ENCODE results near the gene MMS19.

MMS19 gene

DNA sequence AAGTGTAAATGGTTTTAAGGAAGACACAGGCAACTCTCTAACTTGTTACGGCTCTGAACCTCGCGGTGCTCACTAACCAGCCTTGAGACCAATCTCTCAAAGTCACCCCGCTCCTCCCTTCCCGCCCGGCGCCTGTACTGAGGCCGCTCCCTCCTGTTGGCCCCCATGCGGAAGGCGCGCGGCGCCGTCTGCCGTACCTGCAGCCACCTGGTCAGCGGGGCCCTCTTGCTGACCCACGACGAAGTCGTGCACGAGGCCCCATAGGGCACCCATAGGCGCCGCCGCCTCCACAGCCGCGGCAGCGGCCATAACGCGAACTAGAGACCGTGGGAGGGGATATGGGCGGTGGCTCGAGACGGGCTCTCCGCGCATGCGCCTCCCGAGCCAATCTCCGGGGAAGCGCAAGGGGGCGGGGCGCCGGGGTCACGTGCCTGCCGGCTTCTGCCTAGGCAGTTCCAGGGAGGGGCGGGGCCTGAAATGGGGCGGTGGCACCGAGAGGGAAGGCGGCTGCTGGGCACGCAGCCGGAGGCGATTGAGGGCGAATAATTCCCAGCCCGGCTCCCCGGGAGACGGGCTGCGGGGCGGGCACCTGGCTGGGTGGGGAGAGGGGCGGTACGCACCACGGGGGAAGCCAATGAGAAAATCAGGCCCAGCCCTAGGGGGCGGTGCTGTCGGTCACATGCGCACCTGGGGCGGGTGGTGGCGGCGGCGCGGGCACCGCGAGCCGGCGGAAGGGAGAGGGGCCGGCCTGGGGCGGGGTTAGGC lies at the start of gene MMS19:
TSS of gene MMS19 (minus strand) at position 347 of the 765 bp plus-strand sequence. CDS start at position 309, 38 bp downstream.
- Histone ChIP-seq H3K4me1 (peaks cover 13% of the 10 kb centered on the region), H3K36me3 (replicated peaks) (peaks cover 13% of the 10 kb centered on the region), H3K27me3 (ENCODE audit: low read depth) (no peaks in the 10 kb centered on the region), H3K9me3 (no peaks in the 10 kb centered on the region), H3K4me3 (peak within 1 kb of the TSS; percentile 83)
- in situ Hi-C loops (cut with MboI; ENCODE audit: low sequenced_read_pairs) = no loop called here
- DNase-seq (ENCODE audit: low spot score in 2 of 2) = peak; percentile 94 to 100

DNA sequence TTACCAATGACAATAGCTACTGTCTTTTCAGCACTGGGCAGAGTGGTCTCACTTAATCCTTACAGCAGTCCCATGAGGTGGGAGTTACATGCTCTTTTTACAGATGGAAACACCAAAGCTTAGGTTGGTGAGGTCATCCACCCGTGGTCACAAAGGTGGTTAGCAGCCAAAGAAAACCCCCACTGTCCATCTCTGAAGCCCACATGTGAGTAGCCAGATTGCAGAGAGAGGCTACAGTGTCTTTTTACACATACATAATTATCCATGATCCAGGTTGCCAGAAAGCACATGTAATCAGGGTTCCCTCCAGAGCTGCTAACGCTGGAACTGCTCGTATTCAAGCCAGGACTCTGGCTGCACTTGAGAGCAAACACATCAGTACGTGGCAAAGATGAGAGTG lies 49.7 kb upstream of the MMS19 start:
- Histone ChIP-seq H3K9me3 (no peaks in the 10 kb centered on the region), H3K4me1 (no peaks in the 10 kb centered on the region), H3K27me3 (ENCODE audit: low read depth) (no peaks in the 10 kb centered on the region), H3K4me3 (no peak overlapping the region), H3K36me3 (replicated peaks) (no peaks in the 10 kb centered on the region)
- in situ Hi-C loops (cut with MboI; ENCODE audit: low sequenced_read_pairs) = no loop called here
- DNase-seq (ENCODE audit: low spot score in 2 of 2) = no peak

DNA sequence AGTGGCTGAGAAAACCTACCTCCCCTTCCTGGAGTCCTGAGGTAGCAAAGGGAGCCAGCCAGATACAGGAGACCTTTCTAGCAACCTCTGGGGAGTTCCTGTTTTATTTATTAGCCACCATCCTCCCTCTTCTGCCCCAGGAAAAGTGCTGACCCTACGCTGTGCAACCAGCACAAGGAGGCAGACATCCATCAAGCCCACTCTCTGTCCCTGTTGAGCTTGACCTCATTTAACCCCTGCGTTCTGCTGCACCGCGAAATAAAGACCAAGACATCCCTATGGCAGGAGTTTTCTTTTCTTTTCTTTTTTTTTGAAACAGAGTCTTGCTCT lies 49.0 kb upstream of the MMS19 start:
- DNase-seq (ENCODE audit: low spot score in 2 of 2) = no peak
- Histone ChIP-seq H3K27me3 (ENCODE audit: low read depth) (no peaks in the 10 kb centered on the region), H3K9me3 (no peaks in the 10 kb centered on the region), H3K36me3 (replicated peaks) (no peaks in the 10 kb centered on the region), H3K4me3 (no peak overlapping the region), H3K4me1 (no peaks in the 10 kb centered on the region)
- in situ Hi-C loops (cut with MboI; ENCODE audit: low sequenced_read_pairs) = no loop called here

DNA sequence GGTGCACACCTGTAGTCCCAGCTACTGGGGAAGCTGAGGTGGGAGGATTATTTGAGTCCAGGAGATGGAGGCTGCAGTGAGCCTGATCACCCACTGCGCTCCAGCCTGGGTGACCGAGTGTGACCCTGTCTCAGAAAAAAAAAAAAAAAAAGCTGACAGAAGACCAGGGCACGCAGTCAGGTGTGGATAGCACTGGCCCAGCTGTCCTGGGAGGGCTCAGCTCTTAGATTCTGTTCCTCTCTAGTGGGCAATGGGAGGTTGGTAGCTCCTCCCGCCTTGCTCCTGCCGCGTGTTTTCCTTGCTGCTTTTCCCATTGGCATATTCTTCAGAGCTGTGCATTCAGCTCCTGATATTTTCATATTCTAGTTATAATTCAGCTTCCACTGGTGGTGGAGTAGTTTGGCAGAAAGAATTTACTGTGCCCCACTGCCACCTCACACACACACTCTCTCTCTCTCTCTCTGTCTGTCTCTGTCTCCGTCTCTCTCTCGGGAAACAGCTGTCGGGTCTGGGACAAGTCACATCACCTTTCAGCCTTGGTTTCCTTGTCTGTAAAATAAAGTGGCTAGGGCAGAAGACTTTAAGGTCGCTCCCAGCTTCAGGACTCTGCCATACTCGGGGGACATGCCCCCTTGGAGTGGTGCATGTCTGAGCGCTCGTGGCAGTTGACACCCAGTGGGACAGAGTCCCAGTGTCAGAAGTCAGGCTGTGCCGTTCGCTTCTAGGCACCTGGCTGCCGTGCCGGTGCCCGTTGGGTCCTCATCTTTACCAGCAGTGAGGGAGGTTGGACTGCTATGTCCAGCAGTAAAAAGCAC lies 48.4 kb upstream of the MMS19 start:
- Histone ChIP-seq H3K4me3 (no peak overlapping the region), H3K9me3 (no peaks in the 10 kb centered on the region), H3K4me1 (no peaks in the 10 kb centered on the region), H3K27me3 (ENCODE audit: low read depth) (no peaks in the 10 kb centered on the region), H3K36me3 (replicated peaks) (no peaks in the 10 kb centered on the region)
- in situ Hi-C loops (cut with MboI; ENCODE audit: low sequenced_read_pairs) = no loop called here
- DNase-seq (ENCODE audit: low spot score in 2 of 2) = no peak

DNA sequence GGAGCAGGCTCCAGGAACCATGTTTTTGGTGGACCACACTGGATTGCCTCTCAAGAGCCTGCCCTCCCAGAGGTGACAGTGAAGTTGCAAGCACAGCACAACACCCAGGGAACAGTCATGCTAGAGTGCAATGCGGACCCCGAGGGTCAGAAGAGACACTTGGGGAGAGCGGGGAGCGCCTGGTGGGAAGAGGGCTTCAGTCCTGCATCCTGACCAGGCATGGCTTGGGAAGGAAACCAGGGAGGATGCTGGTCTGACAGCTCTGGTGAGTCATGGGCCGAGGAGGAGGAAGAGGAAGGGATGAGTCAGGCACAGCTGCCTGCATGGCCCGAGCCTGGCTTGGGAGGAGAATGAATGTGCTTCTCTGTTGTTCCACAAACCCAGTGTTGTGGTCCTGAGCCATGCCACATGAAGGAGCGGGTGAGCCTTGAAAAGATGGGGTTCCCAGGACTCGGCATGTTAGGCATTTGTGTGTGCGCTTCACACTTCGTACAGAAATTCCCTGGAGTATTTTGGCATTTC lies 44.9 kb upstream of the MMS19 start:
- H3K27me3 ChIP-seq (ENCODE audit: low read depth) = no peaks in the 10 kb centered on the region
- no peaks in the 10 kb centered on the region for H3K36me3 ChIP-seq (replicated peaks)
- in situ Hi-C loops (cut with MboI; ENCODE audit: low sequenced_read_pairs) = no loop called here
- no peak for DNase-seq (ENCODE audit: low spot score in 2 of 2)
- H3K4me1 ChIP-seq = no peaks in the 10 kb centered on the region
- no peaks in the 10 kb centered on the region for H3K9me3 ChIP-seq
- no peak overlapping the region for H3K4me3 ChIP-seq

DNA sequence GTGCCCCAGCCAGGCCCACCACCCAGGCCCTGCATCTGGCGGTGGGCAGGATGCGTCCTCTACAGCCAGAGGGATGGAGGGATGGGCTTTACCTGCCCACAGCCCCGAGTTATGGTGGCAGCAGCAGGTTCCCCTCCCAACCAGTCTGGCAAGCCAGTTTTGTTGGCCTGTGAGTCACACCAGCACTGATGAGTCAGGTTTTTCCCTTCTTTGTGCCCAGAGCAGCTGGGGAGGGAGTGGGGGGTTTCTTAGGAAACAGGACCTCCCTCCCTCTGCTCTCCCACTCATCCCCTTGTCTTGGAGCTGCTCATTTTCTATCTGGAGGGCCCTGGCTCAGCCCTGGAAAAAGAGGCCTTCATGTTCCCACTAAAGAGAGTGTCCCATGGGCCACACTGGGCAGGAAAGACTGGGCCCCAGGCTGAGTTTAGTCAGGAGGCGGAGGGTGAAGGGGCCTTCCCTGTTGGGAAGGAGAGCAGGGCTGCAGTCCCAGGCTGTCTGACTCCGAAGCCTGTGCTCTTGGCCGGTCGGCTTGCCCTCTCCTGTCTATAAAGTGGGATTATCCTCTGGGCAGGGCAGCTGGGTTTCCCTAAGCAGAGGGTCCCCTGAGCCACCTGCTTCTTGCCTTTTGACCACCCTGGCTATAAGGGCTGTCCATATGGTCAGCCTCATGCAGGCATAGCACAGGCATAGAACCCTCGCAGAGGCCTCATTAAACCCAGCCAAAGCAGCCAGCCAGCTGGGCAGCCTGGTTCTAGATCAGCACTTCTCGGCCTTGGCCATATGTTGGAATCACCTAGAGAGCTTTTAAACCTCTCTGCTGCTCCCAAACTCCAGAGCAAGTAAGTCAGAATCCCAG lies 44.2 kb upstream of the MMS19 start:
- Histone ChIP-seq H3K4me1 (no peaks in the 10 kb centered on the region), H3K9me3 (no peaks in the 10 kb centered on the region), H3K27me3 (ENCODE audit: low read depth) (no peaks in the 10 kb centered on the region), H3K4me3 (no peak overlapping the region), H3K36me3 (replicated peaks) (no peaks in the 10 kb centered on the region)
- no peak for DNase-seq (ENCODE audit: low spot score in 2 of 2)
- in situ Hi-C loops (cut with MboI; ENCODE audit: low sequenced_read_pairs) = no loop called here

GRCh38 chr10:97540669-97541500 lies 42.7 kb upstream of the MMS19 start:
- Histone ChIP-seq H3K9me3 (no peaks in the 10 kb centered on the region), H3K36me3 (replicated peaks) (no peaks in the 10 kb centered on the region), H3K27me3 (ENCODE audit: low read depth) (no peaks in the 10 kb centered on the region), H3K4me1 (no peaks in the 10 kb centered on the region), H3K4me3 (no peak overlapping the region)
- DNase-seq (ENCODE audit: low spot score in 2 of 2) = no peak
- in situ Hi-C loops (cut with MboI; ENCODE audit: low sequenced_read_pairs) = no loop called here

- DNase-seq (ENCODE audit: low spot score in 2 of 2) = no peak
- Histone ChIP-seq H3K36me3 (replicated peaks) (no peaks in the 10 kb centered on the region), H3K4me1 (no peaks in the 10 kb centered on the region), H3K9me3 (no peaks in the 10 kb centered on the region), H3K4me3 (no peak overlapping the region), H3K27me3 (ENCODE audit: low read depth) (no peaks in the 10 kb centered on the region)
- in situ Hi-C loops (cut with MboI; ENCODE audit: low sequenced_read_pairs) = no loop called here
Observed at GRCh38 chr10:97539523-97540200, 41.4 kb upstream of the MMS19 start.

DNA sequence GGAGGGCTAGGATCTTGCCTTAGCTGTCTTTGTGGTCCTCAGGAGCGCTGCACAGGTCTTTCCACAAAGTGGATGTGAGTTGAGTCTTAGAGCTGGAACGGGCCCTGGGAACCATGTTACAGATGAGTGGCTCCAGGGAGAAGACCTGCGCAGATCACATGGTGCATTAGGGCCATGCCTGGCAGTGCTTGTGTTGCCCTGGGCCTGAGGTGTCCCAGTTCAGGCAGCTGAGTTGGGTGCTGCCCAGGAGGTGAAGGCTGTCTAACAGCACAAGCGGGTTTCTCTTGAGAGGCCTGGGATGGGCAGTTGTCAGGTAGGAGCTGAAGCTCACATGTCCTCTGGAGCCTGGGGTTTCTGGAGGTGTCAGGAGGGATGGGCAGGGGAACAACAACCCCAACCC lies 40.6 kb upstream of the MMS19 start:
- Histone ChIP-seq H3K27me3 (ENCODE audit: low read depth) (no peaks in the 10 kb centered on the region), H3K9me3 (no peaks in the 10 kb centered on the region), H3K4me3 (no peak overlapping the region), H3K4me1 (no peaks in the 10 kb centered on the region), H3K36me3 (replicated peaks) (no peaks in the 10 kb centered on the region)
- in situ Hi-C loops (cut with MboI; ENCODE audit: low sequenced_read_pairs) = no loop called here
- DNase-seq (ENCODE audit: low spot score in 2 of 2) = no peak

DNA sequence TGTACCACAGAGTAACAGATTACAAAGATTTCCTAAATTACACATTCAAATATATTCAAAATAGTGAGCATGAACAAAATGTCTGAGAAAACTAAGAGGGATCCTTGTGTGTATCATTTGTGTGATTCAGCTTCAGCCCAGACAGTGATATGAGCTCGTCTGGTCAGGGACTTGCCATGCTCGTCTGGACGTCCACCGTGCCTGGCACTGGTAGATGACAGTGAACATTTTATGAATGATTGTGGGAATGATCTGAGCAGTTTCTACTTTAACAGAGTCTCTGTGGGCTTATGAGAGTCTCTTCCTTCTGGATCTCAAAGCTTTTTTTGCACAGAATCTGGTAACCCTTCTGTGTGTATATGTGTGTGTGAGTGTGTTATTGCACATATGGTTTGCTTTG lies 40.2 kb upstream of the MMS19 start:
- no peaks in the 10 kb centered on the region for H3K36me3 ChIP-seq (replicated peaks)
- H3K9me3 ChIP-seq = no peaks in the 10 kb centered on the region
- no peak for DNase-seq (ENCODE audit: low spot score in 2 of 2)
- no peaks in the 10 kb centered on the region for H3K4me1 ChIP-seq
- in situ Hi-C loops (cut with MboI; ENCODE audit: low sequenced_read_pairs) = no loop called here
- no peak overlapping the region for H3K4me3 ChIP-seq
- H3K27me3 ChIP-seq (ENCODE audit: low read depth) = no peaks in the 10 kb centered on the region

GRCh38 chr10:97537186-97537869 lies 39.1 kb upstream of the MMS19 start:
- DNase-seq (ENCODE audit: low spot score in 2 of 2) = no peak
- in situ Hi-C loops (cut with MboI; ENCODE audit: low sequenced_read_pairs) = no loop called here

GRCh38 chr10:97534746-97535367 lies 36.6 kb upstream of the MMS19 start:
- in situ Hi-C loops (cut with MboI; ENCODE audit: low sequenced_read_pairs) = no loop called here
- H3K4me1 ChIP-seq = no peaks in the 10 kb centered on the region

More at GRCh38 chr10:97537186-97537869, 39.1 kb upstream of the MMS19 start:
- Histone ChIP-seq H3K36me3 (replicated peaks) (no peaks in the 10 kb centered on the region), H3K9me3 (no peaks in the 10 kb centered on the region), H3K4me3 (no peak overlapping the region), H3K27me3 (ENCODE audit: low read depth) (no peaks in the 10 kb centered on the region), H3K4me1 (no peaks in the 10 kb centered on the region)

More at GRCh38 chr10:97534746-97535367, 36.6 kb upstream of the MMS19 start:
- Histone ChIP-seq H3K36me3 (replicated peaks) (no peaks in the 10 kb centered on the region), H3K27me3 (ENCODE audit: low read depth) (no peaks in the 10 kb centered on the region), H3K4me3 (no peak overlapping the region), H3K9me3 (no peaks in the 10 kb centered on the region)
- peak in 1 of 2 experiments; percentile 50 for DNase-seq (ENCODE audit: low spot score in 2 of 2)

Data from HAP-1 (cell line).